HL-60 (cell line): ENCODE data around the gene ACE.

Experiments
- DNase-seq, 2 experiments: peaks; one replicate each; pipeline ENCODE4 v3.0.0-alpha.2; 2010 to 2020; ENCODE audit warnings: low read depth in 1 of 2, low spot score in 1 of 2
- H3K27ac ChIP-seq: fragments of 250-450 bp; sonication (Bioruptor Pico); replicated peaks from 2 replicates; pipeline ENCODE4 v1.5.1; 2020; ENCODE audit warnings: mild to moderate bottlenecking, moderate library complexity
- H3K27me3 ChIP-seq: fragments of 250-450 bp; sonication (Bioruptor Pico); 2 replicates; pipeline ENCODE4 v1.5.1; 2021; ENCODE audit warnings: mild to moderate bottlenecking, moderate library complexity; ENCODE audit not compliant: insufficient read depth, poor library complexity, severe bottlenecking
- H3K4me3 ChIP-seq: replicated peaks from 2 replicates; pipeline ENCODE4 v1.5.1; 2011; ENCODE audit warnings: mild to moderate bottlenecking, control low read depth, low read length; ENCODE audit not compliant: insufficient read depth
- CTCF ChIP-seq: IDR thresholded peaks from one replicate; pipeline ENCODE4 v1.5.1; 2011; ENCODE audit warnings: low read length, control low read depth, inconsistent platforms; ENCODE audit not compliant: insufficient read depth
- GABPA ChIP-seq: IDR thresholded peaks from 2 replicates; pipeline ENCODE4 v1.6.1; 2012; ENCODE audit warnings: low read depth
- POLR2AphosphoS5 ChIP-seq: IDR thresholded peaks from 2 replicates; pipeline ENCODE4 v1.6.1; 2012; ENCODE audit warnings: low read depth
- REST ChIP-seq: IDR thresholded peaks from 2 replicates; pipeline ENCODE4 v1.6.1; 2012; ENCODE audit warnings: low read depth; ENCODE audit not compliant: insufficient replicate concordance
- SPI1 ChIP-seq: IDR thresholded peaks from 2 replicates; pipeline ENCODE4 v1.6.1; 2012; ENCODE audit warnings: low read depth, mild to moderate bottlenecking, borderline replicate concordance

The ACE gene

GRCh38 chr17:63526861-63527260, 50.0 kb downstream of the ACE start:
- TF ChIP-seq POLR2AphosphoS5 (no peak), GABPA (no peak), CTCF (no peak), REST (no peak), SPI1 (no peak)
- Histone ChIP-seq H3K27ac (no peak overlapping the region), H3K4me3 (no peak overlapping the region), H3K27me3 (peaks cover 9% of the 10 kb centered on the region)
- no peak for DNase-seq

GRCh38 chr17:63528183-63528582, 51.3 kb downstream of the ACE start:
- H3K4me3 ChIP-seq = no peak overlapping the region
- no peak for TF ChIP-seq REST
- no peak overlapping the region for H3K27ac ChIP-seq
- DNase-seq = no peak
- peaks cover 9% of the 10 kb centered on the region for H3K27me3 ChIP-seq

GRCh38 chr17:63529711-63530556, 53.1 kb downstream of the ACE start:
- no peak for TF ChIP-seq REST
- no peak for TF ChIP-seq SPI1
- TF ChIP-seq GABPA = no peak
- TF ChIP-seq CTCF = no peak
- TF ChIP-seq POLR2AphosphoS5 = no peak
- Histone ChIP-seq H3K4me3 (no peak overlapping the region), H3K27ac (no peak overlapping the region), H3K27me3 (no peaks in the 10 kb centered on the region)
- no peak for DNase-seq
